ENCODE results near the gene PGPEP1. TPM values are rescaled to one million over a fixed set of nuclear protein-coding genes. Genes with fewer than 3 reads are reported as not detected.
A peak's percentile ranks its signal among the peaks of the same experiment; 100 is the strongest.
"Not testable (repeated sequence)": the region's sequence is repeated elsewhere in the genome, so short reads cannot be mapped to it uniquely, and the experiment has no call there.

Gene PGPEP1
- total RNA-seq, 2 donors from 2014 or later: 16.4 to 20.6 TPM

DNA sequence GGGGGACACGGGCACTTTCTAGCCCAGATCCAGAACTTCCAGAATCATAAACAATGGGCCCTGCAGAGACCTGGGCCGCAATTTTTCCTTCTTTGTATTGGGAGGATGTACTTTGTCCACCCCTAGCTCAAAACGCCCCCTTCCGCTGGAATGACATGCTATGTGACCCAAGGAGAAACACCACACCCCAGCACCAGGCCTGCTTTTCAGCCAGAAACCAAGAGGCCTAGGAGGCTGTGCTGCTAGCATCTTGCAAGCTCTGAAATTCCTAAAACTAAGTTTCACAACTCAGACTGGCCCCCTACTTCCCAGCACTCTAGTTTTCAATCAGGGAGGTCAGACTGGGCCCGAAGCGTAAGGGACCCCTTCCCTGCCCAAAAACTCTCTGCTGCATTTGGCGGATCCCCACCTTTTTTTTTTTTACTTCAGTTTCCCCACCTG is 18.1 kb upstream of the PGPEP1 start:
- Histone ChIP-seq H3K4me1 (peaks cover 0 to 60% of the 10 kb centered on the region in 2 donors), H3K9me3 (no peaks in the 10 kb centered on the region), H3K36me3 (no peaks in the 10 kb centered on the region), H3K27me3 (no peaks in the 10 kb centered on the region), H3K27ac (peak overlapping the region; percentile 82 to 95), H3K4me3 (peak overlapping the region; percentile 72 to 81)
- DNase-seq (ENCODE audit: low spot score): no peak
- no peak for TF ChIP-seq CTCF (IDR thresholded peaks at IDR 0.05)

DNA sequence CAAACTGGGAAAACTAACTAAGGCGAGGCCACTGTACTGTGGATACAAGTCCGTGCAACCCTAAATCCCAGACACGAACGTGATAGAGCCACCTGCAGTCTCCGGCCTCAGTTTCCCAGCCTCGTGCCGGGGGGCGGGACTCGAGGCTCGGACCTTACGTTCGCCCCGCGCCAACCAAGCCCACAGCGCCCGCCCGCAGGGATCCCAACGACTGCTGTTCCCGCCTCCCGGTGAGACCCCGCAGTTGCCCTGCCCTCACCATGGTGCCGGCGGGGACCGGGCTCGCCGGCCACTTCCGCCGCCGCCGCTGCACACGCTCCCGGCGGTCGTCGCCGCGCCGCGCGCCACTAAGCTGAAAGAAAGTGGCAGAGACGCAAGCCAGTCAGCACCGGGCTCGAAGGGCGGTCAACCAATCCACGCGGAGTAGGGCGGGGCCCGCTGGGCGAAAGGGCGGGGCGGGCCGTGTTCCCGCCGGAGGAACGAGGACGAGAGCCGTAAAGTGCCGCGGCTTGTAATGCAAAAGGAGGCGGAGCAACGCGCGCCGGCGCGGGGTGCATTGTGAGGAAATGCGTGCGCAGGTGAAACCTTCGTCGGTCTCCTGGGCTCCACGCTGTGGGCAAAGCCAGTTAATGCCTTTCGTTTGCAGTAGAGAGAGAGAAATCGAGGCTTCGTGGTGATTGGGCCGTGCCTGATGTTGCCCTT is 17.5 kb upstream of the PGPEP1 start, which contains the start of gene LSM4:
LSM4 (minus strand) TSS at position 318 of the 702 bp plus-strand sequence; CDS start at position 262, 56 bp downstream.
- H3K36me3 ChIP-seq: no peaks in the 10 kb centered on the region
- H3K27ac ChIP-seq: peak within 1 kb of the TSS; percentile 82 to 95
- peak; percentile 99 for DNase-seq (ENCODE audit: low spot score)
- peaks cover 0 to 57% of the 10 kb centered on the region in 2 donors for H3K4me1 ChIP-seq
- H3K4me3 ChIP-seq: peak within 1 kb of the TSS; percentile 72 to 81
- TF ChIP-seq CTCF (IDR thresholded peaks at IDR 0.05): no peak
- no peaks in the 10 kb centered on the region for H3K9me3 ChIP-seq
- no peaks in the 10 kb centered on the region for H3K27me3 ChIP-seq

DNA sequence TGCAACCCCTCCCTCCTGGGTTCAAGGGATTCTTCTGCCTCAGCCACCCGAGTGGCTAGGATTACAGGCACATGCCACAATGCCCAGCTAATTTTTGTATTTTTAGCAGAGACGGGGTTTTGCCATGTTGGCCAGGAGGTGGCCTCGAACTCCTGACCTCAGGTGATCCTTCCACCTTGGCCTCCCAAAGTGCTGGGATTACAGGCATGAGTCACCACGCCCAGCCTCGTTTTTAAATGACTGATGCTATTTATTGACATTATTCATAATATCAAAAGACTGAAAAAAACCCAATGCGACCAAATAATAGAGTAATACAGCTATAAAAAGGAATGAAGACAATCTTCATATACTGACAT is 16.0 kb upstream of the PGPEP1 start:
- Histone ChIP-seq H3K4me1 (peaks cover 0 to 55% of the 10 kb centered on the region in 2 donors), H3K27ac (peak overlapping the region; percentile 82 to 95)
- H3K36me3 ChIP-seq; H3K9me3 ChIP-seq; H3K4me3 ChIP-seq; H3K27me3 ChIP-seq; DNase-seq (ENCODE audit: low spot score): not testable (repeated sequence)

GRCh38 chr19:18326772-18327171 is 13.6 kb upstream of the PGPEP1 start:
- no peak for DNase-seq (ENCODE audit: low spot score)
- Histone ChIP-seq H3K4me1 (peaks cover 0 to 32% of the 10 kb centered on the region in 2 donors), H3K9me3 (no peaks in the 10 kb centered on the region), H3K27me3 (no peaks in the 10 kb centered on the region), H3K36me3 (no peaks in the 10 kb centered on the region), H3K27ac (no peak overlapping the region), H3K4me3 (no peak overlapping the region)
- no peak for TF ChIP-seq CTCF (IDR thresholded peaks at IDR 0.05)

DNA sequence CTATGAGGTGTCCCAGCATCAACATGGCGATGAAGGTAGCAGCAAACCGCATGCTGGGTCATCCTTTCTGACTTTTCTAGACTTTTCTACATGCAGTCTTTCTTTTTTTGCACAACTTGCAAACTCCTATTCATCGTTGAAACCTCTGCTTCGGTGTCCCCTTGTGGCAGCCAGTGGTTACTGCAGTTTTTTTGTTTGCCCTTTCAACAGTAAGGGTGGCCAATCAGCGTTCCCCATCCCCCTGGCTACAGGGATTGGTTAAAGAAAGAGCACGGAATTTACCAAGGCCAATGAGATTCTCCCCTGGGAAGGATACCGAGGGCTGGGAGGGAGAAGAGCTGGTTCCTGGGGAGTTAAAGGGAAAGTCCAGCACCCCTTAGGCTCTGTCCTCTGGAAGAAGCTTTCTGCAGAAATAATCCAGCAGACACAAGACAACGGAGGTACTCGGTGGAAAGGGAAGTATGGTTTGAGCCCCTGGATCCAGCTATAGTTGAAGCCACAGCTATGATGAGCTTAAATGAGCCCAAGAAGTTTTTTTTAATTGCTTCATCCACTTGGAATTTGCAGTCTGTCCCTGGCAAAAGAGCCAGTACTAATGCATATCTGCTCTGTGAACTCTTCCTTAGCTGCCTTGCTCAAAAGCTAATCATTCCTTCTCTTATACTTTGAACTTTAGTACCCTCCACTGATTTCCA is 11.9 kb upstream of the PGPEP1 start:
- no peaks in the 10 kb centered on the region for H3K27me3 ChIP-seq
- peak overlapping the region in 1 of 2 donors; percentile 35 for H3K4me3 ChIP-seq
- H3K27ac ChIP-seq: peak overlapping the region; percentile 50 to 55
- H3K4me1 ChIP-seq: peaks cover 0 to 20% of the 10 kb centered on the region in 2 donors
- peak; percentile 91 to 92 for TF ChIP-seq CTCF (IDR thresholded peaks at IDR 0.05)
- H3K9me3 ChIP-seq: no peaks in the 10 kb centered on the region
- H3K36me3 ChIP-seq: no peaks in the 10 kb centered on the region
- DNase-seq (ENCODE audit: low spot score): peak; percentile 99

- DNase-seq (ENCODE audit: low spot score): no peak
- Histone ChIP-seq H3K9me3 (no peaks in the 10 kb centered on the region), H3K36me3 (no peaks in the 10 kb centered on the region), H3K27me3 (no peaks in the 10 kb centered on the region), H3K4me1 (peaks cover 0 to 15% of the 10 kb centered on the region in 2 donors), H3K4me3 (peak overlapping the region in 1 of 2 donors; percentile 35), H3K27ac (peak overlapping the region; percentile 50 to 55)
- no peak for TF ChIP-seq CTCF (IDR thresholded peaks at IDR 0.05)
Measured at GRCh38 chr19:18329035-18329376, 11.4 kb upstream of the PGPEP1 start.
